ENCODE data around the gene CAMTA1. TPM values are rescaled to one million over a fixed set of nuclear protein-coding genes. Genes with fewer than 3 reads are reported as not detected.

CAMTA1 gene
- total and polyA plus RNA-seq, 9 of the 15 experiments (the other 6 are each of a cell fraction or from before 2014, with no cell fraction given): 43.9 to 161 (median 65.9) TPM

DNA sequence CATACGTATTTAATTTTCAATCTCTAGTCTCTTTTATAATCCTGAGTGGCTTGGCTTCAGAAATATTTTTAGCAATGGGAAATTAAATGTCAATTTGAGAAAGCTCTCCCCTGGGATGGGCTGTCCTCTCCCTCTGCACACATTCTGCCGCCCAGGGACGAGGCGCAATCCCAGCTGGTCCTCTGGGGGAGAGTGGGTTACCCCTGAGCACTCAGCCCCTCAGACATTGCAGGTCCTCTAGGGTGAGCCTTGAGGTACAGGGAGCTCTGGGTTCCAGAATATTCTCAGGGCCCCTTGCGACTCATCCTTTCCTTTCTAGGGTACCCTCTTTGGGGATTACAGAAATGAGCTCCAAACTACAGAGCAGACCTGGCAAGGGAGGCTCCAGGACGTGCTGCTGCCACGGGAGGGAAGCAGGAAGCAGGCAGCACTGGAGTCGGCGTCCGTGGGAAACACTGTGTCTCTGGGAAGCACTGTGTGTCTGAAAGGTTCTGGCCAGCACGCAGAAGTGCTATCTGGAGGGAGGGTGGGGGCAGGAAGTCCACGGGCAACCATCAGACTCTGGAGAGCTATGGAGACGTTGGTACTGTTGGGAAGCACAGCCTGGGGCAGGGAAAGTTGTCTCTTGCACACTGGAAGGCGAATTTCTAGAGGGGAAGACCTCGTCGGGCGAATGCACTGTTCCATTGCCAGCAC, 642.5 kb downstream of the CAMTA1 start:
- H2AFZ ChIP-seq (ENCODE audit: low read depth, low read length): no peak overlapping the region
- FAIRE-seq: no peak
- in situ Hi-C loops (cut with MboI) (no loop called here), intact Hi-C loops (cut with micrococcal nuclease) (no loop called here)
- CTCF ChIA-PET (ENCODE audit: low intra/inter-chr PET ratio): no interaction called here
- H3K79me2 ChIP-seq (ENCODE audit: control insufficient read depth, insufficient read depth, low read length): no peaks in the 10 kb centered on the region
- H3K9me3 ChIP-seq (replicated peaks; ENCODE audit: control insufficient read depth, insufficient read depth, low read depth, low read length): no peaks in the 10 kb centered on the region
- no peaks in the 10 kb centered on the region for H3K9me1 ChIP-seq (ENCODE audit: control insufficient read depth, insufficient read depth, low read length)
- ATAC-seq: no peak
- no peak overlapping the region for H3K4me2 ChIP-seq (ENCODE audit: insufficient read depth, low read length)
- peaks cover 6 to 55% of the 10 kb centered on the region in 2 experiments; a peak in 3 of 5 replicates for H3K27me3 ChIP-seq (ENCODE audit: control insufficient read depth in 2 of 2, insufficient read depth in 2 of 2, low read length in 2 of 2)
- no peak overlapping the region for H3K4me3 ChIP-seq
- H3K27ac ChIP-seq (ENCODE audit: extremely low read depth, low read depth, low read length): no peak overlapping the region
- under 1% methylated on average over 17 of the region's 17 CpGs for WGBS (ENCODE audit: insufficient coverage, low coverage, missing lambda C conversion rate)
- H4K20me1 ChIP-seq (replicated peaks; ENCODE audit: control insufficient read depth, insufficient read depth, low read length): peaks cover 9% of the 10 kb centered on the region; the same call in 1 of the 2 replicates
- no TSS peak for BruUV-seq (replicated peaks)
- no peak overlapping the region; a peak in 1 of 4 replicates for H3K9ac ChIP-seq (ENCODE audit: insufficient read depth in 1 of 2, low read depth in 2 of 2, low read length in 2 of 2)
- H3K4me1 ChIP-seq (replicated peaks in 1 of 2; ENCODE audit: control insufficient read depth in 2 of 2, insufficient read depth in 2 of 2, low read length in 2 of 2): no peaks in the 10 kb centered on the region
- POLR2A ChIA-PET: interaction anchor here (0.6 to 0.7 kb wide), 2 partner anchors 9 to 37 kb away, joined by 3 read pairs; no protein-coding TSS in a partner anchor
- DNase-seq (ENCODE audit: extremely low read depth in 1 of 4, low spot score in 3 of 4): no peak
- no peaks in the 10 kb centered on the region for H3K36me3 ChIP-seq (ENCODE audit: control insufficient read depth, insufficient read depth, low read length)
- TF ChIP-seq ADNP (tag; IDR thresholded peaks at IDR 0.05): no peak
- no peak for TF ChIP-seq FOXJ2 (tag; IDR thresholded peaks at IDR 0.05)
- TF ChIP-seq, protein P1, sequence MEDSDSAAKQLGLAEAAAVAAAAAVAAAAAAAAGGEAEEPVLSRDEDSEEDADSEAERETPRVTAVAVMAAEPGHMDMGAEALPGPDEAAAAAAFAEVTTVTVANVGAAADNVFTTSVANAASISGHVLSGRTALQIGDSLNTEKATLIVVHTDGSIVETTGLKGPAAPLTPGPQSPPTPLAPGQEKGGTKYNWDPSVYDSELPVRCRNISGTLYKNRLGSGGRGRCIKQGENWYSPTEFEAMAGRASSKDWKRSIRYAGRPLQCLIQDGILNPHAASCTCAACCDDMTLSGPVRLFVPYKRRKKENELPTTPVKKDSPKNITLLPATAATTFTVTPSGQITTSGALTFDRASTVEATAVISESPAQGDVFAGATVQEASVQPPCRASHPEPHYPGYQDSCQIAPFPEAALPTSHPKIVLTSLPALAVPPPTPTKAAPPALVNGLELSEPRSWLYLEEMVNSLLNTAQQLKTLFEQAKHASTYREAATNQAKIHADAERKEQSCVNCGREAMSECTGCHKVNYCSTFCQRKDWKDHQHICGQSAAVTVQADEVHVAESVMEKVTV (CRISPR knock-in tag; IDR thresholded peaks at IDR 0.05): no peak
- TF ChIP-seq, protein P2, sequence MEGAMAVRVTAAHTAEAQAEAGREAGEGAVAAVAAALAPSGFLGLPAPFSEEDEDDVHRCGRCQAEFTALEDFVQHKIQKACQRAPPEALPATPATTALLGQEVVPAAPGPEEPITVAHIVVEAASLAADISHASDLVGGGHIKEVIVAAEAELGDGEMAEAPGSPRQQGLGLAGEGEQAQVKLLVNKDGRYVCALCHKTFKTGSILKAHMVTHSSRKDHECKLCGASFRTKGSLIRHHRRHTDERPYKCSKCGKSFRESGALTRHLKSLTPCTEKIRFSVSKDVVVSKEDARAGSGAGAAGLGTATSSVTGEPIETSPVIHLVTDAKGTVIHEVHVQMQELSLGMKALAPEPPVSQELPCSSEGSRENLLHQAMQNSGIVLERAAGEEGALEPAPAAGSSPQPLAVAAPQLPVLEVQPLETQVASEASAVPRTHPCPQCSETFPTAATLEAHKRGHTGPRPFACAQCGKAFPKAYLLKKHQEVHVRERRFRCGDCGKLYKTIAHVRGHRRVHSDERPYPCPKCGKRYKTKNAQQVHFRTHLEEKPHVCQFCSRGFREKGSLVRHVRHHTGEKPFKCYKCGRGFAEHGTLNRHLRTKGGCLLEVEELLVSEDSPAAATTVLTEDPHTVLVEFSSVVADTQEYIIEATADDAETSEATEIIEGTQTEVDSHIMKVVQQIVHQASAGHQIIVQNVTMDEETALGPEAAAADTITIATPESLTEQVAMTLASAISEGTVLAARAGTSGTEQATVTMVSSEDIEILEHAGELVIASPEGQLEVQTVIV (CRISPR knock-in tag; IDR thresholded peaks at IDR 0.05; ENCODE audit: borderline replicate concordance): no peak
- TF ChIP-seq COPS2 (conservative IDR thresholded peaks at IDR 0.05): no peak
- no peak for TF ChIP-seq ZNF124 (CRISPR knock-in tag; IDR thresholded peaks at IDR 0.05)
- no peak for TF ChIP-seq POLR2G (IDR thresholded peaks at IDR 0.05; ENCODE audit: low read depth, low read length)
- TF ChIP-seq, protein P3, sequence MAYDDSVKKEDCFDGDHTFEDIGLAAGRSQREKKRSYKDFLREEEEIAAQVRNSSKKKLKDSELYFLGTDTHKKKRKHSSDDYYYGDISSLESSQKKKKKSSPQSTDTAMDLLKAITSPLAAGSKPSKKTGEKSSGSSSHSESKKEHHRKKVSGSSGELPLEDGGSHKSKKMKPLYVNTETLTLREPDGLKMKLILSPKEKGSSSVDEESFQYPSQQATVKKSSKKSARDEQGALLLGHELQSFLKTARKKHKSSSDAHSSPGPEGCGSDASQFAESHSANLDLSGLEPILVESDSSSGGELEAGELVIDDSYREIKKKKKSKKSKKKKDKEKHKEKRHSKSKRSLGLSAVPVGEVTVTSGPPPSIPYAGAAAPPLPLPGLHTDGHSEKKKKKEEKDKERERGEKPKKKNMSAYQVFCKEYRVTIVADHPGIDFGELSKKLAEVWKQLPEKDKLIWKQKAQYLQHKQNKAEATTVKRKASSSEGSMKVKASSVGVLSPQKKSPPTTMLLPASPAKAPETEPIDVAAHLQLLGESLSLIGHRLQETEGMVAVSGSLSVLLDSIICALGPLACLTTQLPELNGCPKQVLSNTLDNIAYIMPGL (CRISPR knock-in tag; IDR thresholded peaks at IDR 0.05): no peak
- TF ChIP-seq, protein P4, sequence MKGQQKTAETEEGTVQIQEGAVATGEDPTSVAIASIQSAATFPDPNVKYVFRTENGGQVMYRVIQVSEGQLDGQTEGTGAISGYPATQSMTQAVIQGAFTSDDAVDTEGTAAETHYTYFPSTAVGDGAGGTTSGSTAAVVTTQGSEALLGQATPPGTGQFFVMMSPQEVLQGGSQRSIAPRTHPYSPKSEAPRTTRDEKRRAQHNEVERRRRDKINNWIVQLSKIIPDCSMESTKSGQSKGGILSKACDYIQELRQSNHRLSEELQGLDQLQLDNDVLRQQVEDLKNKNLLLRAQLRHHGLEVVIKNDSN (CRISPR knock-in tag; IDR thresholded peaks at IDR 0.05): no peak
- TF ChIP-seq, protein P5, sequence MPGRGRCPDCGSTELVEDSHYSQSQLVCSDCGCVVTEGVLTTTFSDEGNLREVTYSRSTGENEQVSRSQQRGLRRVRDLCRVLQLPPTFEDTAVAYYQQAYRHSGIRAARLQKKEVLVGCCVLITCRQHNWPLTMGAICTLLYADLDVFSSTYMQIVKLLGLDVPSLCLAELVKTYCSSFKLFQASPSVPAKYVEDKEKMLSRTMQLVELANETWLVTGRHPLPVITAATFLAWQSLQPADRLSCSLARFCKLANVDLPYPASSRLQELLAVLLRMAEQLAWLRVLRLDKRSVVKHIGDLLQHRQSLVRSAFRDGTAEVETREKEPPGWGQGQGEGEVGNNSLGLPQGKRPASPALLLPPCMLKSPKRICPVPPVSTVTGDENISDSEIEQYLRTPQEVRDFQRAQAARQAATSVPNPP (IDR thresholded peaks at IDR 0.05; ENCODE audit: borderline replicate concordance, insufficient read depth, insufficient read length): no peak
- no peak for TF ChIP-seq TAF1 (IDR thresholded peaks at IDR 0.05; ENCODE audit: control insufficient read depth, extremely low read depth, insufficient read depth, low read length, severe bottlenecking)
- no peak for TF ChIP-seq SIRT6 (IDR thresholded peaks at IDR 0.05; ENCODE audit: low read depth, low read length)
